Upper lobe of left lung (tissue), 4 donors: Measurements from ENCODE around the gene LGR4.

Source experiments
- POLR2A ChIP-seq, 4 donors: fragments of 450-650 bp; IDR thresholded peaks; one replicate each; pipeline ENCODE4 v1.5.1; 2016 to 2017; ENCODE audit warnings: antibody characterized with exemption in 4 of 4, mild to moderate bottlenecking in 2 of 4
- TF ChIP-seq, protein P1 (sequence below), 6 experiments: fragments of 450-650 bp in 4 of 6; fragments of 200-600 bp in 2 of 6; sonication (generic) in 2 of 6; IDR thresholded peaks; one replicate each; pipeline ENCODE4 v1.5.1; 2016 to 2019; ENCODE audit warnings: antibody characterized with exemption in 6 of 6

GRCh38 chr11:27411328-27411727 lies 61.3 kb downstream of the LGR4 start:
- TF ChIP-seq, protein P1, sequence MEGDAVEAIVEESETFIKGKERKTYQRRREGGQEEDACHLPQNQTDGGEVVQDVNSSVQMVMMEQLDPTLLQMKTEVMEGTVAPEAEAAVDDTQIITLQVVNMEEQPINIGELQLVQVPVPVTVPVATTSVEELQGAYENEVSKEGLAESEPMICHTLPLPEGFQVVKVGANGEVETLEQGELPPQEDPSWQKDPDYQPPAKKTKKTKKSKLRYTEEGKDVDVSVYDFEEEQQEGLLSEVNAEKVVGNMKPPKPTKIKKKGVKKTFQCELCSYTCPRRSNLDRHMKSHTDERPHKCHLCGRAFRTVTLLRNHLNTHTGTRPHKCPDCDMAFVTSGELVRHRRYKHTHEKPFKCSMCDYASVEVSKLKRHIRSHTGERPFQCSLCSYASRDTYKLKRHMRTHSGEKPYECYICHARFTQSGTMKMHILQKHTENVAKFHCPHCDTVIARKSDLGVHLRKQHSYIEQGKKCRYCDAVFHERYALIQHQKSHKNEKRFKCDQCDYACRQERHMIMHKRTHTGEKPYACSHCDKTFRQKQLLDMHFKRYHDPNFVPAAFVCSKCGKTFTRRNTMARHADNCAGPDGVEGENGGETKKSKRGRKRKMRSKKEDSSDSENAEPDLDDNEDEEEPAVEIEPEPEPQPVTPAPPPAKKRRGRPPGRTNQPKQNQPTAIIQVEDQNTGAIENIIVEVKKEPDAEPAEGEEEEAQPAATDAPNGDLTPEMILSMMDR (IDR thresholded peaks at IDR 0.05), result no peak
- TF ChIP-seq POLR2A (IDR thresholded peaks at IDR 0.05), result no peak
